HCT116 (cell line): ENCODE measurements around the gene TNFAIP8.

Experiments used
- CEBPB ChIP-seq: IDR thresholded peaks from 2 replicates; pipeline ENCODE4 v1.6.1; 2012; ENCODE audit warnings: low read depth
- FOSL1 ChIP-seq: IDR thresholded peaks from 2 replicates; pipeline ENCODE4 v1.6.1; 2012; ENCODE audit warnings: low read depth
- JUND ChIP-seq: IDR thresholded peaks from 2 replicates; pipeline ENCODE4 v1.6.1; 2012
- POLR2A ChIP-seq: IDR thresholded peaks from 2 replicates; pipeline ENCODE4 v1.7.0; 2011; ENCODE audit warnings: borderline replicate concordance; ENCODE audit not compliant: insufficient read depth, insufficient read length; ENCODE audit errors: extremely low read depth
- YY1 ChIP-seq: IDR thresholded peaks from 2 replicates; pipeline ENCODE4 v1.6.1; 2011; ENCODE audit warnings: low read length, low read depth, moderate library complexity, mild to moderate bottlenecking; ENCODE audit not compliant: insufficient replicate concordance; ENCODE audit errors: extremely low read depth
- ZFX ChIP-seq: fragments of 450-650 bp; IDR thresholded peaks from 2 replicates; pipeline ENCODE4 v1.6.1; 2017
- ZNF274 ChIP-seq: fragments of 200-500 bp; sonication (Bioruptor generic); IDR thresholded peaks from 2 replicates; pipeline ENCODE4 v1.6.1; 2014; ENCODE audit warnings: mild to moderate bottlenecking, low read depth, low read length, inconsistent platforms
- TF ChIP-seq, protein P1 (sequence below), 3 experiments: fragments of 200-600 bp in 1 of 3; sonication (generic) in 1 of 3; IDR thresholded peaks in 2 of 3; conservative IDR thresholded peaks in 1 of 3; 2 replicates each; pipeline ENCODE4 v1.5.1; 2012 to 2017; ENCODE audit warnings: low read depth in 2 of 3, low read length in 2 of 3, antibody characterized with exemption in 1 of 3, borderline replicate concordance in 1 of 3, control low read depth in 1 of 3, mild to moderate bottlenecking in 1 of 3, mixed read lengths in 1 of 3, mixed run types in 1 of 3, moderate library complexity in 1 of 3; ENCODE audit not compliant: insufficient read depth in 1 of 3

GRCh38 chr5:119411361-119412278 is 55.8 kb downstream of the TNFAIP8 start:
- TF ChIP-seq, protein P1, sequence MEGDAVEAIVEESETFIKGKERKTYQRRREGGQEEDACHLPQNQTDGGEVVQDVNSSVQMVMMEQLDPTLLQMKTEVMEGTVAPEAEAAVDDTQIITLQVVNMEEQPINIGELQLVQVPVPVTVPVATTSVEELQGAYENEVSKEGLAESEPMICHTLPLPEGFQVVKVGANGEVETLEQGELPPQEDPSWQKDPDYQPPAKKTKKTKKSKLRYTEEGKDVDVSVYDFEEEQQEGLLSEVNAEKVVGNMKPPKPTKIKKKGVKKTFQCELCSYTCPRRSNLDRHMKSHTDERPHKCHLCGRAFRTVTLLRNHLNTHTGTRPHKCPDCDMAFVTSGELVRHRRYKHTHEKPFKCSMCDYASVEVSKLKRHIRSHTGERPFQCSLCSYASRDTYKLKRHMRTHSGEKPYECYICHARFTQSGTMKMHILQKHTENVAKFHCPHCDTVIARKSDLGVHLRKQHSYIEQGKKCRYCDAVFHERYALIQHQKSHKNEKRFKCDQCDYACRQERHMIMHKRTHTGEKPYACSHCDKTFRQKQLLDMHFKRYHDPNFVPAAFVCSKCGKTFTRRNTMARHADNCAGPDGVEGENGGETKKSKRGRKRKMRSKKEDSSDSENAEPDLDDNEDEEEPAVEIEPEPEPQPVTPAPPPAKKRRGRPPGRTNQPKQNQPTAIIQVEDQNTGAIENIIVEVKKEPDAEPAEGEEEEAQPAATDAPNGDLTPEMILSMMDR (IDR thresholded peaks at IDR 0.05 in 2 of 3, conservative IDR thresholded peaks at IDR 0.05 in 1 of 3; ENCODE audit: borderline replicate concordance in 1 of 3, insufficient read depth in 1 of 3, low read depth in 2 of 3, low read length in 2 of 3): peak; percentile 85 to 97 (median 97)
- TF ChIP-seq ZNF274 (no peak), CEBPB (no peak), POLR2A (no peak), FOSL1 (no peak), JUND (no peak), ZFX (no peak), YY1 (no peak)
